HCT116 (cell line): ENCODE data around the gene SEC61G. TPM values are rescaled to one million over a fixed set of nuclear protein-coding genes. Genes with fewer than 3 reads are reported as not detected.

Experiments
- ATAC-seq: fragments of 200-7000 bp; cut with Tn5 transposase; 2 replicates; pipeline ENCODE4 v1.9.1; 2020; ENCODE audit warnings: mild to moderate bottlenecking, moderate library complexity
- BruUV-seq: library from RNA; stranded (reverse); fragments of 400-500 nt; replicated peaks from 2 replicates; lab custom pipeline; 2021; lab: Mats Ljungman, UMichigan
- CTCF ChIA-PET: fragments of 300-600 bp; sonication (Branson Sonifier 250); formaldehyde crosslinking; loops from one replicate; lab custom pipeline; 2021; ENCODE audit warnings: antibody characterized with exemption; lab: Charles Lee
- POLR2A ChIA-PET: fragments of 300-600, 350-600 bp; sonication (Branson Sonifier 250); formaldehyde crosslinking; loops from one replicate; lab custom pipeline; 2021; ENCODE audit warnings: antibody characterized with exemption; lab: Charles Lee
- RAD21 ChIA-PET, 2 experiments: fragments of 300-600 bp; sonication (Branson Sonifier 250); formaldehyde crosslinking; loops; one replicate each; lab custom pipeline; 2023; ENCODE audit warnings: low total read pairs in 2 of 2; ENCODE audit not compliant: uncharacterized antibody in 2 of 2, unreplicated experiment in 2 of 2, low non-redundant PET in 1 of 2; lab: Charles Lee
- DNase-seq: peaks from one replicate; pipeline ENCODE4 v3.0.0-alpha.2; 2010; ENCODE audit warnings: low read depth, low spot score
- H2AFZ ChIP-seq: fragments of 200-600 bp; shearing (Covaris generic), sonication (generic); 2 replicates; pipeline ENCODE4 v1.6.1; 2017; ENCODE audit warnings: low read depth, mixed run types, mixed read lengths, antibody characterized with exemption, low read length; ENCODE audit not compliant: poor library complexity, severe bottlenecking
- H3K27ac ChIP-seq: 2 replicates; pipeline ENCODE4 v1.5.1; 2012; ENCODE audit warnings: low read depth, low read length
- H3K27me3 ChIP-seq: fragments of 200-600 bp; sonication (generic); 2 replicates; pipeline ENCODE4 v1.6.1; 2016; ENCODE audit warnings: mixed run types, low read length, mixed read lengths; ENCODE audit not compliant: insufficient read depth
- H3K36me3 ChIP-seq, 2 experiments: fragments of 200-500 bp in 1 of 2; fragments of 200-600 bp in 1 of 2; sonication (Bioruptor generic) in 1 of 2; sonication (generic) in 1 of 2; 2 replicates each; pipeline versions ENCODE4 v1.5.1 to v1.6.1; 2014 to 2016; ENCODE audit warnings: low read length in 2 of 2, inconsistent platforms in 1 of 2, mixed read lengths in 1 of 2, mixed run types in 1 of 2; ENCODE audit not compliant: insufficient read depth in 2 of 2, control insufficient read depth in 1 of 2
- H3K4me1 ChIP-seq, 2 experiments: fragments of 200-600 bp in 1 of 2; sonication (generic) in 1 of 2; 2 replicates each; pipeline versions ENCODE4 v1.5.1 to v1.6.1; 2012 to 2017; ENCODE audit warnings: low read length in 2 of 2, inconsistent platforms in 1 of 2, mild to moderate bottlenecking in 1 of 2, mixed read lengths in 1 of 2, mixed run types in 1 of 2, moderate library complexity in 1 of 2; ENCODE audit not compliant: insufficient read depth in 2 of 2, control insufficient read depth in 1 of 2
- H3K4me2 ChIP-seq: fragments of 200-600 bp; sonication (generic); 2 replicates; pipeline ENCODE4 v1.6.1; 2017; ENCODE audit warnings: mixed run types, low read length, mixed read lengths
- H3K4me3 ChIP-seq, 2 experiments: fragments of 200-600 bp in 1 of 2; sonication (generic) in 1 of 2; replicated peaks in 1 of 2; 2 replicates each; pipeline ENCODE4 v1.5.1; 2011 to 2016; ENCODE audit warnings: low read length in 2 of 2, control low read depth in 1 of 2, low read depth in 1 of 2, mild to moderate bottlenecking in 1 of 2, mixed read lengths in 1 of 2, mixed run types in 1 of 2
- H3K79me2 ChIP-seq: fragments of 200-600 bp; sonication (generic); 2 replicates; pipeline ENCODE4 v1.6.1; 2017; ENCODE audit warnings: mild to moderate bottlenecking, mixed run types, low read length, moderate library complexity, mixed read lengths; ENCODE audit not compliant: insufficient read depth
- H3K9ac ChIP-seq: fragments of 200-600 bp; sonication (generic); 2 replicates; pipeline ENCODE4 v1.6.1; 2016; ENCODE audit warnings: low read length, mixed read lengths
- H3K9me2 ChIP-seq: fragments of 200-600 bp; sonication (generic), shearing (Covaris generic); 2 replicates; pipeline ENCODE4 v1.6.1; 2017; ENCODE audit warnings: mixed run types, mild to moderate bottlenecking, moderate library complexity; ENCODE audit not compliant: insufficient read depth
- H3K9me3 ChIP-seq, 2 experiments: fragments of 200-500 bp in 1 of 2; fragments of 200-600 bp in 1 of 2; sonication (Bioruptor generic) in 1 of 2; sonication (generic) in 1 of 2; 2 replicates each; pipeline ENCODE4 v1.6.1; 2014 to 2017; ENCODE audit warnings: low read length in 2 of 2, mixed read lengths in 2 of 2, inconsistent platforms in 1 of 2, low read depth in 1 of 2, mild to moderate bottlenecking in 1 of 2, mixed run types in 1 of 2, moderate library complexity in 1 of 2; ENCODE audit not compliant: control insufficient read depth in 1 of 2, insufficient read depth in 1 of 2
- H4K20me1 ChIP-seq: fragments of 200-600 bp; sonication (generic), shearing (Covaris generic); 2 replicates; pipeline ENCODE4 v1.6.1; 2017; ENCODE audit warnings: mixed run types, mild to moderate bottlenecking, moderate library complexity; ENCODE audit not compliant: insufficient read depth
- CBX3 ChIP-seq: IDR thresholded peaks from 2 replicates; pipeline ENCODE4 v1.6.1; 2012; ENCODE audit warnings: low read depth
- CEBPB ChIP-seq: IDR thresholded peaks from 2 replicates; pipeline ENCODE4 v1.6.1; 2012; ENCODE audit warnings: low read depth
- EGR1 ChIP-seq: IDR thresholded peaks from 2 replicates; pipeline ENCODE4 v1.6.1; 2012; ENCODE audit warnings: low read depth
- ELF1 ChIP-seq: IDR thresholded peaks from 2 replicates; pipeline ENCODE4 v1.6.1; 2012; ENCODE audit warnings: low read depth, borderline replicate concordance
- FOSL1 ChIP-seq: IDR thresholded peaks from 2 replicates; pipeline ENCODE4 v1.6.1; 2012; ENCODE audit warnings: low read depth
- JUND ChIP-seq: IDR thresholded peaks from 2 replicates; pipeline ENCODE4 v1.6.1; 2012
- POLR2A ChIP-seq: IDR thresholded peaks from 2 replicates; pipeline ENCODE4 v1.7.0; 2011; ENCODE audit warnings: borderline replicate concordance; ENCODE audit not compliant: insufficient read depth, insufficient read length; ENCODE audit errors: extremely low read depth
- SRF ChIP-seq: IDR thresholded peaks from 2 replicates; pipeline ENCODE4 v1.6.1; 2012; ENCODE audit warnings: low read depth
- ZNF274 ChIP-seq: fragments of 200-500 bp; sonication (Bioruptor generic); IDR thresholded peaks from 2 replicates; pipeline ENCODE4 v1.6.1; 2014; ENCODE audit warnings: mild to moderate bottlenecking, low read depth, low read length, inconsistent platforms
- intact Hi-C: fragments of 100-400 bp; cut with micrococcal nuclease; formaldehyde crosslinking; loops from 2 replicates; pipeline ENCODE4 v1.10.0; 2022
- total RNA-seq: library from RNA; stranded (reverse); gene quantifications from one replicate; pipeline ENCODE4 v1.2.1, GENCODE V29; 2021; ENCODE audit not compliant: unreplicated experiment

SEC61G gene
- total RNA-seq, 1 experiment from 2014 or later, result 147 TPM

- H3K4me2 ChIP-seq, result no peak overlapping the region
- TF ChIP-seq CBX3 (no peak), SRF (no peak), ZNF274 (no peak), ELF1 (no peak), FOSL1 (no peak), JUND (no peak)
- TF ChIP-seq, all 23 proteins: peak for 0
- Histone ChIP-seq H4K20me1 (no peaks in the 10 kb centered on the region), H3K27me3 (no peaks in the 10 kb centered on the region), H3K36me3 (no peaks in the 10 kb centered on the region), H3K9me3 (no peaks in the 10 kb centered on the region), H3K79me2 (no peaks in the 10 kb centered on the region), H3K27ac (no peak overlapping the region), H3K9ac (no peak overlapping the region), H3K4me3 (no peak overlapping the region), H3K9me2 (no peaks in the 10 kb centered on the region), H2AFZ (no peak overlapping the region), H3K4me1 (peaks cover 7 to 21% of the 10 kb centered on the region in 2 experiments)
- DNase-seq, result no peak
- POLR2A ChIA-PET, result no interaction called here
- no TSS peak for BruUV-seq
- CTCF ChIA-PET, result interaction anchor here (0.8 kb wide), 1 partner anchor 472 kb away, joined by 4 read pairs; no protein-coding TSS in a partner anchor
- ATAC-seq, result no peak
- RAD21 ChIA-PET, result no interaction called here
- intact Hi-C loops, result no loop called here
Measured at GRCh38 chr7:54782829-54783228, 23.8 kb upstream of the SEC61G start.

- ATAC-seq (no peak), DNase-seq (no peak)
- Histone ChIP-seq H3K4me1 (peaks cover 12 to 23% of the 10 kb centered on the region in 2 experiments), H2AFZ (no peak overlapping the region), H3K9me2 (no peaks in the 10 kb centered on the region), H3K27me3 (no peaks in the 10 kb centered on the region), H3K9ac (no peak overlapping the region), H3K79me2 (no peaks in the 10 kb centered on the region), H3K36me3 (no peaks in the 10 kb centered on the region), H3K27ac (no peak overlapping the region), H3K4me2 (no peak overlapping the region), H4K20me1 (no peaks in the 10 kb centered on the region), H3K9me3 (no peaks in the 10 kb centered on the region), H3K4me3 (no peak overlapping the region)
- BruUV-seq, result no TSS peak
- ChIA-PET POLR2A (no interaction called here), RAD21 (no interaction called here), CTCF (interaction anchor here (0.8 kb wide), 1 partner anchor 473 kb away, joined by 4 read pairs; no protein-coding TSS in a partner anchor)
- intact Hi-C loops, result no loop called here
- TF ChIP-seq CEBPB (no peak), EGR1 (no peak), POLR2A (no peak)
Measured at GRCh38 chr7:54782314-54782713, 23.3 kb upstream of the SEC61G start.
